ENCODE measurements around the gene SLC15A4.

SLC15A4 gene

DNA sequence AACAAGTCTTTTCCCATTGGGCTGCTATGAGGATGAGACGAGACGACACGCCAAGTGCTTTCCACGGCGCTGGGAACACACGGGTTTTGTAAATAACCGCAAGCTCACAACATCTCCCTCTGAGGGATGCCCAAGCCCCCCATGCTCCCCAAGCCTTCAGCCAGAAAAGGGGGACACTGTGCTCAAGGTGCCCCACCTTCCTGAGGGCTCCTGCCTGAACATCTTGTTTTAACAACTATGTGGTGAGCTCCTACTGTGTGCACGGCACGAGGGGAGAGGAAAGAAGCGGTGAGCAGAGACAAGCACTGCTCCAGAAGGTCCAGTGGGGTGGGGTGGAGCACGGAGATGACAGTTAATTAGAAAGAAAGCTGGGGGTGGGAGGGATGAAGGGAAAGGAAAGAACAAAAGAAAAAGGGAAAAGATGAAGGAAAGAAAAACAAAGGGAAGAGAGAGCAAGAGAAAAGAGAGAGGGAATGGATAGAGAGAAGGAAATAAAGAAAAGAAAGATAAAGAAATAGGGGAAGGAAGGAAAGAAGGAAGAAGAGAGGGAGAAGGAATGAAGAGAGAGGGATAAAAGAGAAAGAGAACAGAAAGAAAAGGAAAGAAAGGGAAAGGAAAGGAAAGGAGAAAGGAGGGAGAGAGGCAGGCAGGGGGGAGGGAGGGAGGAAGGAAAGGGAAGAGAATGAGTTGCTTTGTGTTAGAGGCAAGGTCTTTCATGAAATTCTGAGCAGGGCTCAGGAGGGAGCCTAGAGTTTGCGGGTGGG is 56.8 kb downstream of the SLC15A4 start:
- no peak overlapping the region for H3K4me3 ChIP-seq (ENCODE audit: low read length)
- H3K9me2 ChIP-seq (replicated peaks; ENCODE audit: insufficient read depth, low read length) = no peaks in the 10 kb centered on the region
- no peaks in the 10 kb centered on the region for H3K4me1 ChIP-seq (ENCODE audit: low read length)
- TF ChIP-seq, protein P1, sequence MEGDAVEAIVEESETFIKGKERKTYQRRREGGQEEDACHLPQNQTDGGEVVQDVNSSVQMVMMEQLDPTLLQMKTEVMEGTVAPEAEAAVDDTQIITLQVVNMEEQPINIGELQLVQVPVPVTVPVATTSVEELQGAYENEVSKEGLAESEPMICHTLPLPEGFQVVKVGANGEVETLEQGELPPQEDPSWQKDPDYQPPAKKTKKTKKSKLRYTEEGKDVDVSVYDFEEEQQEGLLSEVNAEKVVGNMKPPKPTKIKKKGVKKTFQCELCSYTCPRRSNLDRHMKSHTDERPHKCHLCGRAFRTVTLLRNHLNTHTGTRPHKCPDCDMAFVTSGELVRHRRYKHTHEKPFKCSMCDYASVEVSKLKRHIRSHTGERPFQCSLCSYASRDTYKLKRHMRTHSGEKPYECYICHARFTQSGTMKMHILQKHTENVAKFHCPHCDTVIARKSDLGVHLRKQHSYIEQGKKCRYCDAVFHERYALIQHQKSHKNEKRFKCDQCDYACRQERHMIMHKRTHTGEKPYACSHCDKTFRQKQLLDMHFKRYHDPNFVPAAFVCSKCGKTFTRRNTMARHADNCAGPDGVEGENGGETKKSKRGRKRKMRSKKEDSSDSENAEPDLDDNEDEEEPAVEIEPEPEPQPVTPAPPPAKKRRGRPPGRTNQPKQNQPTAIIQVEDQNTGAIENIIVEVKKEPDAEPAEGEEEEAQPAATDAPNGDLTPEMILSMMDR (IDR thresholded peaks at IDR 0.05; ENCODE audit: low read length) = no peak
- no peak for TF ChIP-seq EZH2phosphoT487 (IDR thresholded peaks at IDR 0.05; ENCODE audit: low read length)
- TF ChIP-seq EZH2 (optimal IDR thresholded peaks at IDR 0.05; ENCODE audit: low read depth, low read length) = no peak
- H3K27me3 ChIP-seq (replicated peaks; ENCODE audit: insufficient read depth, low read length) = no peaks in the 10 kb centered on the region
- H3K79me2 ChIP-seq (ENCODE audit: low read length) = no peaks in the 10 kb centered on the region
- H4K20me1 ChIP-seq (ENCODE audit: insufficient read depth, low read length) = no peaks in the 10 kb centered on the region
- H3K27ac ChIP-seq (ENCODE audit: low read length) = no peak overlapping the region
- H2AFZ ChIP-seq (ENCODE audit: low read length) = no peak overlapping the region
- H3K9ac ChIP-seq (ENCODE audit: low read length) = no peak overlapping the region
- H3F3A ChIP-seq (ENCODE audit: insufficient read depth, low read length) = no peaks in the 10 kb centered on the region
- H3K4me2 ChIP-seq (ENCODE audit: low read depth, low read length) = no peak overlapping the region
- DNase-seq = no peak
- H3K36me3 ChIP-seq (replicated peaks; ENCODE audit: insufficient read depth, low read length) = no peaks in the 10 kb centered on the region
- H3K9me3 ChIP-seq (replicated peaks; ENCODE audit: insufficient read depth, low read length) = no peaks in the 10 kb centered on the region

DNA sequence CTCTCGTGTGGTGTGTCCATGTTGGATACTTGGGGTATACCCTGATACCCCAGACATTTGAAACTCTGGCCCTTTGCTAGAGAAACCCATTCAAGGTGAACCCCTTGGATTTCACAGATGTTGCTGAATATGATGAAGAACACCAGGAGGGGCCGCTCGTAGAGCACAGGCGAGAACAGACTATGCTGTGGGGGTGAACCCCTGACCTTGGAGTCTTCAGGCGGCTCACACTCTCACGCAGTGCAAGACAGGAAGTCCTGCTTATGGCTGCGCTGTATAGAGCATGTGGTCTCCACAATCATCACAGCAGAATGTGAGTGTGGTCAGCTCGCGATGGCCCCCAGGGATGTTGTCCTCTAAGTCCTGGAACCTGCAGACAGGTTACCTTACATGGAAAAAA is 60.4 kb downstream of the SLC15A4 start:
- no peak overlapping the region for H3K9ac ChIP-seq (ENCODE audit: low read length)
- no peak for DNase-seq
- H3K36me3 ChIP-seq (replicated peaks; ENCODE audit: insufficient read depth, low read length) = no peaks in the 10 kb centered on the region
- H3K79me2 ChIP-seq (ENCODE audit: low read length) = no peaks in the 10 kb centered on the region
- no peak overlapping the region for H3K4me3 ChIP-seq (ENCODE audit: low read length)
- no peak overlapping the region for H3K27ac ChIP-seq (ENCODE audit: low read length)
- H2AFZ ChIP-seq (ENCODE audit: low read length) = no peak overlapping the region
- no peaks in the 10 kb centered on the region for H3K4me1 ChIP-seq (ENCODE audit: low read length)
- H3K4me2 ChIP-seq (ENCODE audit: low read depth, low read length) = no peak overlapping the region
- H3K27me3 ChIP-seq (replicated peaks; ENCODE audit: insufficient read depth, low read length) = no peaks in the 10 kb centered on the region
- no peaks in the 10 kb centered on the region for H3F3A ChIP-seq (ENCODE audit: insufficient read depth, low read length)
- TF ChIP-seq EZH2phosphoT487 (IDR thresholded peaks at IDR 0.05; ENCODE audit: low read length) = no peak
- TF ChIP-seq, protein P1 (IDR thresholded peaks at IDR 0.05; ENCODE audit: low read length) = no peak
- no peak for TF ChIP-seq EZH2 (optimal IDR thresholded peaks at IDR 0.05; ENCODE audit: low read depth, low read length)
- H3K9me3 ChIP-seq (replicated peaks; ENCODE audit: insufficient read depth, low read length) = no peaks in the 10 kb centered on the region
- H4K20me1 ChIP-seq (ENCODE audit: insufficient read depth, low read length) = no peaks in the 10 kb centered on the region
- H3K9me2 ChIP-seq (replicated peaks; ENCODE audit: insufficient read depth, low read length) = no peaks in the 10 kb centered on the region

DNA sequence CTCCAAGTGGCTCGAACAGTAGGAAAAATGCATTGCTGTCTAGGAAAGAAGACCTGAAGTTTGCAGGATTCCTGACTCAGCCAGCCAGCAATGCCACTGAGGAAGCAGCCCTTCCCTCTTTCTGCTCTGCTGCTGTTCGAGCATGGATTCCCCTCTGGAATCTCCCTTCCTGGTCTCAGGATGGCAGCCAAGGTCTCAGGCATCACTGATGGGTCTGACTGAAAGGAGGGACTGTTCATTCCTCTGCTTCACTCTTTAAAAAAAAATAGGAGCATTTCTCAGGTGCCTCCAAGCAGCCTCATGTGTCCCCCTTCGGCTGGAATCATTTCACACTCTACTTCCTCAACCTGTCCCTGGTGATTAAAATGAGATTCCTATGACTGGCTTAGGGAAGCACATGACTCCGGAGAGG is 62.4 kb downstream of the SLC15A4 start:
- H3K9me3 ChIP-seq (replicated peaks; ENCODE audit: insufficient read depth, low read length) = no peaks in the 10 kb centered on the region
- H3K9ac ChIP-seq (ENCODE audit: low read length) = no peak overlapping the region
- H3K4me3 ChIP-seq (ENCODE audit: low read length) = no peak overlapping the region
- H3K4me1 ChIP-seq (ENCODE audit: low read length) = no peaks in the 10 kb centered on the region
- no peak overlapping the region for H3K27ac ChIP-seq (ENCODE audit: low read length)
- H3F3A ChIP-seq (ENCODE audit: insufficient read depth, low read length) = no peaks in the 10 kb centered on the region
- no peaks in the 10 kb centered on the region for H3K27me3 ChIP-seq (replicated peaks; ENCODE audit: insufficient read depth, low read length)
- H3K4me2 ChIP-seq (ENCODE audit: low read depth, low read length) = no peak overlapping the region
- TF ChIP-seq, protein P1 (IDR thresholded peaks at IDR 0.05; ENCODE audit: low read length) = no peak
- no peak for TF ChIP-seq EZH2phosphoT487 (IDR thresholded peaks at IDR 0.05; ENCODE audit: low read length)
- no peak for TF ChIP-seq EZH2 (optimal IDR thresholded peaks at IDR 0.05; ENCODE audit: low read depth, low read length)
- H4K20me1 ChIP-seq (ENCODE audit: insufficient read depth, low read length) = no peaks in the 10 kb centered on the region
- no peaks in the 10 kb centered on the region for H3K9me2 ChIP-seq (replicated peaks; ENCODE audit: insufficient read depth, low read length)
- no peak for DNase-seq
- H2AFZ ChIP-seq (ENCODE audit: low read length) = no peak overlapping the region
- H3K36me3 ChIP-seq (replicated peaks; ENCODE audit: insufficient read depth, low read length) = no peaks in the 10 kb centered on the region
- no peaks in the 10 kb centered on the region for H3K79me2 ChIP-seq (ENCODE audit: low read length)
